IMR-90 (cell line): Measurements from ENCODE around the gene TRPM3. TPM values are rescaled to one million over a fixed set of nuclear protein-coding genes. Genes with fewer than 3 reads are reported as not detected.
A peak's percentile ranks its signal among the peaks of the same experiment; 100 is the strongest.

ENCODE experiments used
- ATAC-seq: fragments of 200-7000 bp; cut with Tn5 transposase; 2 replicates; pipeline ENCODE4 v1.9.1; 2020; ENCODE audit warnings: low read depth, mild to moderate bottlenecking, moderate library complexity
- BruUV-seq: library from RNA; stranded (reverse); fragments of 400-500 nt; replicated peaks from 2 replicates; lab custom pipeline; 2021; lab: Mats Ljungman, UMichigan
- CTCF ChIA-PET: fragments of 300-600 bp; formaldehyde crosslinking; extraction: SDS; loops from one replicate; lab custom pipeline; 2021; ENCODE audit warnings: antibody characterized with exemption; lab: Yijun Ruan, JAX
- POLR2A ChIA-PET: fragments of 300-600 bp; sonication (Branson Sonifier 250); formaldehyde crosslinking; loops from one replicate; lab custom pipeline; 2022; ENCODE audit warnings: antibody characterized with exemption; ENCODE audit not compliant: unreplicated experiment; lab: Charles Lee
- DNase-seq: peaks from one replicate; pipeline ENCODE4 v3.0.0; 2013
- H2AFZ ChIP-seq: replicated peaks from 2 replicates; pipeline ENCODE3; 2013; ENCODE audit warnings: low read length, mild to moderate bottlenecking; ENCODE audit not compliant: poor library complexity
- H2AK5ac ChIP-seq: 2 replicates; pipeline ENCODE4 v1.6.1; 2013; ENCODE audit warnings: low read depth, low read length, inconsistent platforms
- H2AK9ac ChIP-seq: replicated peaks from 2 replicates; pipeline ENCODE3; 2013; ENCODE audit warnings: mild to moderate bottlenecking, low read depth, low read length, moderate library complexity; ENCODE audit not compliant: poor library complexity
- H2BK120ac ChIP-seq: 2 replicates; pipeline ENCODE4 v1.6.1; 2013; ENCODE audit warnings: low read depth, low read length, inconsistent platforms
- H2BK15ac ChIP-seq: 3 replicates; pipeline ENCODE4 v1.6.1; 2013; ENCODE audit warnings: low read depth, low read length, inconsistent platforms
- H2BK20ac ChIP-seq: 2 replicates; pipeline ENCODE4 v1.6.1; 2013; ENCODE audit warnings: low read depth, mild to moderate bottlenecking, inconsistent platforms, low read length, moderate library complexity
- H2BK5ac ChIP-seq: 2 replicates; pipeline ENCODE4 v1.6.1; 2013; ENCODE audit warnings: mild to moderate bottlenecking, low read depth, low read length, inconsistent platforms; ENCODE audit not compliant: poor library complexity, severe bottlenecking
- H3K14ac ChIP-seq: replicated peaks from 2 replicates; pipeline ENCODE4 v1.6.1; 2013; ENCODE audit warnings: low read depth, low read length, inconsistent platforms
- H3K18ac ChIP-seq: 2 replicates; pipeline ENCODE4 v1.6.1; 2013; ENCODE audit warnings: low read depth, low read length, control low read depth
- H3K23ac ChIP-seq: 2 replicates; pipeline ENCODE4 v1.6.1; 2013; ENCODE audit warnings: low read depth, low read length, inconsistent platforms
- H3K27ac ChIP-seq: 2 replicates; pipeline ENCODE4 v1.5.1; 2013; ENCODE audit warnings: mild to moderate bottlenecking, control low read depth, low read length; ENCODE audit not compliant: insufficient read depth
- H3K27me3 ChIP-seq: 2 replicates; pipeline ENCODE4 v1.6.1; 2013; ENCODE audit warnings: low read length; ENCODE audit not compliant: control insufficient read depth, insufficient read depth
- H3K36me3 ChIP-seq: 2 replicates; pipeline ENCODE4 v1.6.1; 2013; ENCODE audit warnings: low read length, mixed read lengths; ENCODE audit not compliant: control insufficient read depth, insufficient read depth
- H3K4ac ChIP-seq: 2 replicates; pipeline ENCODE4 v1.6.1; 2013; ENCODE audit warnings: low read depth, low read length, inconsistent platforms
- H3K4me1 ChIP-seq: 2 replicates; pipeline ENCODE4 v1.6.1; 2013; ENCODE audit warnings: low read length, mixed read lengths; ENCODE audit not compliant: control insufficient read depth, insufficient read depth
- H3K4me2 ChIP-seq: 2 replicates; pipeline ENCODE4 v1.6.1; 2013; ENCODE audit warnings: low read depth, mild to moderate bottlenecking, control low read depth, low read length, moderate library complexity
- H3K4me3 ChIP-seq: 2 replicates; pipeline ENCODE4 v1.5.1; 2013; ENCODE audit warnings: low read depth, mild to moderate bottlenecking, control low read depth, low read length, moderate library complexity; ENCODE audit not compliant: insufficient read depth
- H3K56ac ChIP-seq: 2 replicates; pipeline ENCODE4 v1.6.1; 2013; ENCODE audit warnings: low read length, inconsistent platforms; ENCODE audit not compliant: insufficient read depth; ENCODE audit errors: extremely low read depth
- H3K79me1 ChIP-seq, 2 experiments: 2 replicates each; pipeline ENCODE4 v1.6.1; 2013; ENCODE audit warnings: low read length in 2 of 2, inconsistent platforms in 1 of 2, low read depth in 1 of 2
- H3K9ac ChIP-seq: 2 replicates; pipeline ENCODE4 v1.6.1; 2013; ENCODE audit warnings: low read depth, low read length, control low read depth
- H3K9me1 ChIP-seq: 2 replicates; pipeline ENCODE4 v1.6.1; 2013; ENCODE audit warnings: low read length, inconsistent platforms; ENCODE audit not compliant: insufficient read depth
- H3K9me3 ChIP-seq: 2 replicates; pipeline ENCODE4 v1.6.1; 2013; ENCODE audit warnings: low read length; ENCODE audit not compliant: control insufficient read depth, insufficient read depth
- H4K20me1 ChIP-seq: 2 replicates; pipeline ENCODE4 v1.6.1; 2013; ENCODE audit warnings: low read length, inconsistent platforms; ENCODE audit not compliant: insufficient read depth
- H4K5ac ChIP-seq: 2 replicates; pipeline ENCODE4 v1.6.1; 2013; ENCODE audit warnings: mild to moderate bottlenecking, low read depth, low read length, control low read depth
- H4K8ac ChIP-seq, 2 experiments: 2 replicates each; pipeline ENCODE4 v1.6.1; 2013; ENCODE audit warnings: low read depth in 2 of 2, low read length in 2 of 2, control low read depth in 1 of 2, inconsistent platforms in 1 of 2
- H4K91ac ChIP-seq: 2 replicates; pipeline ENCODE4 v1.6.1; 2013; ENCODE audit warnings: low read depth, low read length, inconsistent platforms; ENCODE audit not compliant: insufficient read depth
- BHLHE40 ChIP-seq: fragments of 150-350 bp; IDR thresholded peaks from 2 replicates; pipeline ENCODE4 v1.6.1; 2016; ENCODE audit warnings: mild to moderate bottlenecking, low read depth, low read length
- CEBPB ChIP-seq: IDR thresholded peaks from 2 replicates; pipeline ENCODE4 v1.6.1; 2012; ENCODE audit warnings: low read depth, low read length, improper control_type of control experiment
- MAFK ChIP-seq: IDR thresholded peaks from 2 replicates; pipeline ENCODE4 v1.6.1; 2012; ENCODE audit warnings: low read depth, low read length, improper control_type of control experiment
- MAZ ChIP-seq: IDR thresholded peaks from 2 replicates; pipeline ENCODE4 v1.6.1; 2012; ENCODE audit warnings: low read depth, mild to moderate bottlenecking, low read length, improper control_type of control experiment, moderate library complexity, borderline replicate concordance
- POLR2A ChIP-seq: IDR thresholded peaks from 2 replicates; pipeline ENCODE4 v1.6.1; 2012; ENCODE audit warnings: mild to moderate bottlenecking, low read depth, low read length
- RAD21 ChIP-seq: IDR thresholded peaks from 2 replicates; pipeline ENCODE4 v1.6.1; 2012; ENCODE audit warnings: low read length, improper control_type of control experiment
- RCOR1 ChIP-seq: IDR thresholded peaks from 2 replicates; pipeline ENCODE4 v1.6.1; 2012; ENCODE audit warnings: mild to moderate bottlenecking, low read length, improper control_type of control experiment; ENCODE audit not compliant: insufficient replicate concordance
- RFX5 ChIP-seq: IDR thresholded peaks from 2 replicates; pipeline ENCODE4 v1.8.0; 2012; ENCODE audit warnings: low read depth, mild to moderate bottlenecking, low read length, moderate library complexity
- SMC3 ChIP-seq: fragments of 150-350 bp; IDR thresholded peaks from 2 replicates; pipeline ENCODE4 v1.6.1; 2016; ENCODE audit warnings: low read depth, mild to moderate bottlenecking, antibody characterized with exemption, low read length, moderate library complexity
- WGBS, 2 experiments: methylation state at CpG; one replicate each; pipeline versions ENCODE4 v1.1.5 to v1.1.7; 2013; ENCODE audit warnings: missing lambda C conversion rate in 2 of 2; ENCODE audit not compliant: insufficient read length in 1 of 2; ENCODE audit errors: extremely low coverage in 2 of 2; 5-methylcytosine and 5-hydroxymethylcytosine counted together
- dilution Hi-C: fragments of 300-500 bp; cut with HindIII; formaldehyde crosslinking; loops from one replicate; pipeline ENCODE4 v1.14.3; 2018; ENCODE audit warnings: low sequenced_read_pairs; ENCODE audit not compliant: unreplicated experiment
- in situ Hi-C: fragments of 300-500 bp; cut with MboI; formaldehyde crosslinking; loops from 3 replicates; pipeline ENCODE4 v1.14.3; 2019; ENCODE audit warnings: low sequenced_read_pairs, inconsistent platforms, mixed read lengths
- intact Hi-C: fragments of 100-400 bp; cut with micrococcal nuclease; formaldehyde crosslinking; loops from 2 replicates; pipeline ENCODE4 v1.10.0; 2022
- polyA plus RNA-seq, 3 experiments: library from polyadenylated mRNA; depleted of rRNA; stranded (reverse); fragments of >200 nt; gene quantifications; 2 replicates each; pipeline ENCODE4 v1.2.3, GENCODE V29; 2012; ENCODE audit warnings: low replicate concordance in 1 of 3
- total RNA-seq: library from RNA; depleted of rRNA; stranded (reverse); fragments of >200 nt; gene quantifications from 2 replicates; pipeline ENCODE4 v1.2.3, GENCODE V29; 2012
- TF ChIP-seq, protein P1 (sequence below): fragments of 150-350 bp; IDR thresholded peaks from 2 replicates; pipeline ENCODE4 v1.6.1; 2016; ENCODE audit warnings: low read depth, mild to moderate bottlenecking, low read length, moderate library complexity, borderline replicate concordance
- TF ChIP-seq, protein P2 (sequence below): conservative IDR thresholded peaks from 2 replicates; pipeline ENCODE4 v1.5.1; 2012; ENCODE audit warnings: mild to moderate bottlenecking, low read depth, low read length, improper control_type of control experiment

The TRPM3 gene
- total and polyA plus RNA-seq, 2 of the 4 experiments (the other 2 are of a cell fraction): not detected

DNA sequence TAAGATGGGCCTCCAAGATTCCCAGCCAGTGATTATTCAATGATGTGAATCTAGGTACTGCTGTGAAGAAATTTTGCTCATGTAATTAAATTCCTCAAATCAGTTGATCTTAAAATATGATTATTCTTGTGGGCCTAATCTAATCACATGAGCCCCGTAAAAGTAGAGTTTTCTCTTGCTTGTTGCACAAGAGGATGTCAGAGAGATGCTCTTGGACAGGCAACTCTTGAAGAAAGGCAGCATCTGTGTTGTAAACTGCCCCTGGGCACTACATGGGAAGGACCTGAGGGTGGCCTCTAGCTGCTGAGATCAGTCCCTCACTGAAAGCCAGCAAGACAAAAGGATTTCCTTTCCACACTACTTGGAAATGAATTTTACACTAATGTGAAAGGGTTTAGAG, 132.9 kb downstream of the TRPM3 start:
- Histone ChIP-seq H3K27me3 (no peaks in the 10 kb centered on the region; the same call in 1 of the 2 replicates), H3K27ac (peak overlapping the region; percentile 63; the same call in 1 of the 2 replicates), H4K91ac (peak overlapping the region; percentile 68), H3K4me2 (peak overlapping the region; percentile 41; the same call in 1 of the 2 replicates), H3K9me1 (no peaks in the 10 kb centered on the region), H2AK9ac (no peak overlapping the region), H3K18ac (peak overlapping the region; percentile 38), H2AFZ (no peak overlapping the region), H3K14ac (no peak overlapping the region), H2BK5ac (peak overlapping the region; percentile 86), H4K5ac (peak overlapping the region; percentile 64), H2BK120ac (no peak overlapping the region), H4K20me1 (no peaks in the 10 kb centered on the region), H3K79me1 (no peaks in the 10 kb centered on the region), H3K4ac (no peak overlapping the region), H3K4me1 (peaks cover 3% of the 10 kb centered on the region), H3K9ac (no peak overlapping the region), H3K36me3 (no peaks in the 10 kb centered on the region), H4K8ac (peak overlapping the region in 1 of 2 experiments; percentile 83; a peak in 1 of 4 replicates), H3K56ac (no peak overlapping the region), H3K9me3 (peaks cover 4% of the 10 kb centered on the region; the same call in 1 of the 2 replicates), H2BK20ac (peak overlapping the region; percentile 18; the same call in 1 of the 2 replicates), H3K4me3 (no peak overlapping the region), H3K23ac (no peak overlapping the region), H2BK15ac (peak overlapping the region; percentile 98), H2AK5ac (no peak overlapping the region)
- CTCF ChIA-PET: interaction anchor here (0.6 kb wide), 2 partner anchors 29 to 89 kb away, joined by 4 to 5 read pairs; no protein-coding TSS in a partner anchor
- POLR2A ChIA-PET: no interaction called here
- dilution Hi-C loops (no loop called here), in situ Hi-C loops (no loop called here), intact Hi-C loops (no loop called here)
- no TSS peak for BruUV-seq
- TF ChIP-seq RAD21: no peak
- TF ChIP-seq BHLHE40: no peak
- TF ChIP-seq, protein P1, sequence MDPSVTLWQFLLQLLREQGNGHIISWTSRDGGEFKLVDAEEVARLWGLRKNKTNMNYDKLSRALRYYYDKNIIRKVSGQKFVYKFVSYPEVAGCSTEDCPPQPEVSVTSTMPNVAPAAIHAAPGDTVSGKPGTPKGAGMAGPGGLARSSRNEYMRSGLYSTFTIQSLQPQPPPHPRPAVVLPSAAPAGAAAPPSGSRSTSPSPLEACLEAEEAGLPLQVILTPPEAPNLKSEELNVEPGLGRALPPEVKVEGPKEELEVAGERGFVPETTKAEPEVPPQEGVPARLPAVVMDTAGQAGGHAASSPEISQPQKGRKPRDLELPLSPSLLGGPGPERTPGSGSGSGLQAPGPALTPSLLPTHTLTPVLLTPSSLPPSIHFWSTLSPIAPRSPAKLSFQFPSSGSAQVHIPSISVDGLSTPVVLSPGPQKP: no peak
- no peak for TF ChIP-seq POLR2A
- TF ChIP-seq RFX5: no peak
- TF ChIP-seq MAFK: no peak
- no peak for TF ChIP-seq RCOR1
- TF ChIP-seq, protein P2, sequence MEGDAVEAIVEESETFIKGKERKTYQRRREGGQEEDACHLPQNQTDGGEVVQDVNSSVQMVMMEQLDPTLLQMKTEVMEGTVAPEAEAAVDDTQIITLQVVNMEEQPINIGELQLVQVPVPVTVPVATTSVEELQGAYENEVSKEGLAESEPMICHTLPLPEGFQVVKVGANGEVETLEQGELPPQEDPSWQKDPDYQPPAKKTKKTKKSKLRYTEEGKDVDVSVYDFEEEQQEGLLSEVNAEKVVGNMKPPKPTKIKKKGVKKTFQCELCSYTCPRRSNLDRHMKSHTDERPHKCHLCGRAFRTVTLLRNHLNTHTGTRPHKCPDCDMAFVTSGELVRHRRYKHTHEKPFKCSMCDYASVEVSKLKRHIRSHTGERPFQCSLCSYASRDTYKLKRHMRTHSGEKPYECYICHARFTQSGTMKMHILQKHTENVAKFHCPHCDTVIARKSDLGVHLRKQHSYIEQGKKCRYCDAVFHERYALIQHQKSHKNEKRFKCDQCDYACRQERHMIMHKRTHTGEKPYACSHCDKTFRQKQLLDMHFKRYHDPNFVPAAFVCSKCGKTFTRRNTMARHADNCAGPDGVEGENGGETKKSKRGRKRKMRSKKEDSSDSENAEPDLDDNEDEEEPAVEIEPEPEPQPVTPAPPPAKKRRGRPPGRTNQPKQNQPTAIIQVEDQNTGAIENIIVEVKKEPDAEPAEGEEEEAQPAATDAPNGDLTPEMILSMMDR: no peak
- no peak for TF ChIP-seq CEBPB
- no peak for TF ChIP-seq MAZ
- no peak for TF ChIP-seq SMC3
- no CpG with 5 or more reads among the region's 1 CpG for WGBS, 2 experiments
- no peak for ATAC-seq
- DNase-seq: no peak
